MM.1S (cell line): Measurements from ENCODE around the gene SGCG.

Experiments used
- EZH2phosphoT487 ChIP-seq: fragments of 300-600 bp; sonication (generic); IDR thresholded peaks from 2 replicates; pipeline ENCODE4 v1.6.1; 2018; ENCODE audit warnings: antibody characterized with exemption, low read length
- TF ChIP-seq, protein P1 (sequence below): fragments of 300-600 bp; sonication (generic); IDR thresholded peaks from 2 replicates; pipeline ENCODE4 v1.5.1; 2016; ENCODE audit warnings: antibody characterized with exemption, low read length, mixed read lengths

- TF ChIP-seq, protein P1, sequence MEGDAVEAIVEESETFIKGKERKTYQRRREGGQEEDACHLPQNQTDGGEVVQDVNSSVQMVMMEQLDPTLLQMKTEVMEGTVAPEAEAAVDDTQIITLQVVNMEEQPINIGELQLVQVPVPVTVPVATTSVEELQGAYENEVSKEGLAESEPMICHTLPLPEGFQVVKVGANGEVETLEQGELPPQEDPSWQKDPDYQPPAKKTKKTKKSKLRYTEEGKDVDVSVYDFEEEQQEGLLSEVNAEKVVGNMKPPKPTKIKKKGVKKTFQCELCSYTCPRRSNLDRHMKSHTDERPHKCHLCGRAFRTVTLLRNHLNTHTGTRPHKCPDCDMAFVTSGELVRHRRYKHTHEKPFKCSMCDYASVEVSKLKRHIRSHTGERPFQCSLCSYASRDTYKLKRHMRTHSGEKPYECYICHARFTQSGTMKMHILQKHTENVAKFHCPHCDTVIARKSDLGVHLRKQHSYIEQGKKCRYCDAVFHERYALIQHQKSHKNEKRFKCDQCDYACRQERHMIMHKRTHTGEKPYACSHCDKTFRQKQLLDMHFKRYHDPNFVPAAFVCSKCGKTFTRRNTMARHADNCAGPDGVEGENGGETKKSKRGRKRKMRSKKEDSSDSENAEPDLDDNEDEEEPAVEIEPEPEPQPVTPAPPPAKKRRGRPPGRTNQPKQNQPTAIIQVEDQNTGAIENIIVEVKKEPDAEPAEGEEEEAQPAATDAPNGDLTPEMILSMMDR = no peak
- no peak for TF ChIP-seq EZH2phosphoT487
Measured at GRCh38 chr13:23372264-23372906, 191.6 kb downstream of the SGCG start.
